Activated T-cell treated with anti-CD3 and anti-CD28 coated beads, Interleukin-2, amount 50 U/mL, for 48 hours (primary cell): ENCODE data around the gene PCGF3.
"Not testable (repeated sequence)": the region's sequence is repeated elsewhere in the genome, so short reads cannot be mapped to it uniquely, and the experiment has no call there.

Experiments used
- DNase-seq, 2 experiments: peaks; one replicate each; pipeline ENCODE4 v3.0.0-alpha.2; 2020

The PCGF3 gene

DNA sequence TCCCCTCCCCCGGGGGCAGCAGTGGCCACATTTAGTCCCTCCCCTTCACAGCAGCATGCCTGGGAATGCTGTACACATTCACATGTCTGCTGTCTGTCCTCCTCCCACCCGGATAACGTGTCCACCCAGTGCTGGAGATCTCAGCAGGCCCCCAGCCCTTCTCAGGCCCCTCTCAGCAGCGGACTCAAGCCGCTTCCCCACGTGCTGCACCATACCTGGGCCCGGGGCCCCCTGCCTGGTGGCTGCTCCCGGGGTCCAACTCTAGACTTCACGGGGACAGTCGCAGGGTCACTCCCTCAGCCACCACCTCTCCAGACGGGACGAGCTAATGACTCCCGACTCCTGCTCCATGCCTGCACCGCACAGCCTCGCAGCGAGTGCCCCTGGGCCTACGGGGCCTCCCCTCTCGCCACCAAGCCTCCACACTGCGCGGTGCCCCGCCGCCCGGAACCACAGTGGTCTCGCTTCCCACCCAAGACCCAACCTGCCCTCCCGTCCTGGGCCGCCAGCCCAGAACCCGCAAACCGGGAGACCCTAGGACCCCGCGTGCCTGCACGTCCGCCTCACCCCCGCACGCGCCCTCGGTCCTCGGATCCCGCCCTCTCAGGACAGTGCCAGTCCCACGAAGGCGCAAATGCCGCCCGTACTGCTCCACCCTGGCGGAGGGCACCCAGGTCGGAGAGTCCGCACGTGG is 1.3 kb upstream of the PCGF3 start:
- no peak for DNase-seq

DNA sequence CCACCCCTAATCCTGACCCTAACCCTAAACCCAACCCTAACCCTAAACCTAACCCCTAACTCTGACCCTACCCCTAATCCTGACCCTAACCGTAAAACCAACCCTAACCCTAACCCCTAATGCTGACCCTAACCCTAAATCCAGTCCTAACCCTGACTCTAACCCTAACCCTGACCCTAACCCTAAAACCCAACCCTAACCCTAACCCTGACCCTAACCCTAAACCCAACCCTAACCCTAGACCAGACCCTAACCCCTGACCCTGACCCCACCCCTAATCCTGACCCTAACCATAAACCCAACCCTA is 708 bp upstream of the PCGF3 start:
- DNase-seq: no peak

DNA sequence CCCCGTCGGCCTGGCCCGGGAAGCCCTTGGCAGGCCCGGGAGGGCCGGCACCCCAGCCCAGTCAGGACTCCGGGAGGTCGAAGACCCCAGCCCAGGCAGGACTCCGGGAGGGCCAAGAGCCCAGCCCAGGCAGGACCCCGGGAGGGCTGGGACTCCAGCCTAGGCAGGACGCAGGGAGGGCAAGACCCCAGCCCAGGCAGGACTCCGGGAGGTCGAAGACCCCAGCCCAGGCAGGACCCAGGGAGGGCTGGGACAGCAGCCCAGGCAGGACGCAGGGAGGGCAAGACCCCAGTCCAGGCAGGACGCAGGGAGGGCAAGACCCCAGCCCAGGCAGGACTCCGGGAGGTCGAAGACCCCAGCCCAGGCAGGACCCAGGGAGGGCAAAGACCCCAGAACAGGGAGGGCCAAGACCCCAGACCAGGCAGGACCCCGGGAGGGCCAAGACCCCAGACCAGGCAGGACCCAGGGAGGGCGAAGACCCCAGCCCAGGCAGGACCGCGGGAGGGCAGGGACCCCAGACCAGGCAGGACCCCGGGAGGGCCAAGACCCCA is 526 bp downstream of the PCGF3 start:
- DNase-seq: not testable (repeated sequence)

DNA sequence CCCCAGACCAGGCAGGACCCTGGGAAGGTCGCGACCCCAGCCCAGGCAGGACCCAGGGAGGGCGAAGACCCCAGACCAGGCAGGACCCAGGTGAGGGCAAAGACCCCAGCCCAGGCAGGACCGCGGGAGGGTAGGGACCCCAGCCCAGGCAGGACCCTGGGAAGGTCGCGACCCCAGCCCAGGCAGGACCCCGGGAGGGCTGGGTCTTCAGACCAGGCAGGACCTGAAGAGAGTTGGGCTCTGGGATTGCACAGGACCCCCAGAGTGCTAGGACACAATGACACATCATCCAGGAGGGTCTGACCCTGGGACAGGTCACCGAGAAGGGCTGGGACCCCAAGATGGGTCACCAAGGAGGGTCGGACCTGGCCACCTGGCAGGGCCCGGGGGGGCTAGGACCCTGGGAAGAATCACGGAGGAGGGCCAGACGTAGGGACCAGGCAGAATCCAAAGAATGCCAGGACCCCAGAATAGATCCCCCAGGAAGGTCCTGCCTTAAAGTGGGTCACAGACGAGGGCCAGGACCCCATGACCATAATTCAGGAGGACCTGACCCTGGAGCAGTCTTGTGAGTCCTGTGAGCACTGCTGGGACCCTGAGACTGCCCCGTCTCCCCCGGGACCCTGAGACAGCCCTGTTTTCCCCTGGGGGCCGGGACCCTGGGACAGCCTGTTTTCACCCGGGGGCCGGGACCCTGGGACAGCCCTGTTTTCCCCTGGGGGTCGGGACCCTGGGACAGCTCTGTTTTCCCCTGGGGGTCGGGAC is 1.4 kb downstream of the PCGF3 start:
- no peak for DNase-seq

DNA sequence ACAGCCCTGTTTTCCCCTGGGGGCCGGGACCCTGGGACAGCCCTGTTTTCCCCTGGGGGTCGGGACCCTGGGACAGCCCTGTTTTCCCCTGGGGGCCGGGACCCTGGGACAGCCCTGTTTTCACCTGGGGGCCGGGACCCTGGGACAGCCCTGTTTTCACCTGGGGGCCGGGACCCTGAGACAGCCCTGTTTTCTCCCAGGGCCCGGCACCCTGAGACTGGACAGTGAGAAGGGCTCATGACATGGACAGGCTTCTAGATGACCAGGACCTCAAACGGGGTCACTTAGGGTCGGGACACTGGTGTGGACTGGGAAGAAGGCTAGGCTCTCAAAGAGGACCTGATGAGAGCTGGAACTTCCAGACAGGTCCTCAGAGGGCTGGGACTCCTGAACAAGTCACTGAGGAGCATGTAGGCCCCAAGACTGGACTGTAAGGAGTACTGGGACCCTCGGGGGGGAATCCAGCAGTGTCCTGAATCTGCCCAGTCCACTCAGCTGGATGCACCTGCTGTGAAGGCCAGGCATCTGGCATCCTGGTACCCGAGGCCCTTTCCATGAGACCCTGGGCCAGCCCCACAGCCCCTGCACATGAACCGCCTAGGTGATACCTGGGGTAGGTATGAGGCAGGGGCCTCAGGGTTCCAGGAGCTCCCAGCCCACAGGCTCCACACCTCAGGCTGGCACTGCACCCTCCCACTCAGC is 2.4 kb downstream of the PCGF3 start:
- DNase-seq: no peak

DNA sequence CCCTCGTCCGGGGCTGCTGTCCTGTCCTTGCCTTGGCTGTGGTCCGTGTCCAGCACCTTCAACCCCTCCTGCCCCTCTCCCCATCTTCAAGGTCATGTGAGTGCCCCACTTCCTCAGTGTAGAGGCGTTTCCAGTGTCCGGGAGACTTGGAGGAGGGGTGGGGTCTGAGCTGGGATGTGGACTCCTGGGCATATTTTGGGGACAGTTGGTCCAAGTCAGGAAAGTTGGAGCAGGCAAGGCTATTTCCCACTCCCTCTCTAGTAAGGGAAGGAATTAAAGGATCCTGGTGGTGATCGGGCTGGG is 3.0 kb downstream of the PCGF3 start:
- DNase-seq: no peak

DNA sequence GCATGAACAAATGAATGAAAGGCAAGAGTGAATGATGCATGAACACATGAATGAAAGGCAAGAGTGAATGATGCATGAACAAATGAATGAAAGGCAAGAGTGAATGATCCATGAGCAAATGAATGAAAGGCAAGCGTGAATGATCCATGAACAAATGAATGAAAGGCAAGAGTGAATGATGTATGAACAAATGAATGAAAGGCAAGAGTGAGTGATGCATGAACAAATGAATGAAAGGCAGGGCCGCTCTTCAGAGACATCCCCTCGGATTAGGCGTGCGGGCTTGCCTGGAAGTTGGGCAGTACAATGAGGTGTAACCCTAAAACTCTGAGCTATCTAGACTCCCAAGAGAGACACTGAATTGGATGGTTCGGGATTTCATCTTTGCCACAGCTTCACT is 3.7 kb downstream of the PCGF3 start:
- no peak for DNase-seq

DNA sequence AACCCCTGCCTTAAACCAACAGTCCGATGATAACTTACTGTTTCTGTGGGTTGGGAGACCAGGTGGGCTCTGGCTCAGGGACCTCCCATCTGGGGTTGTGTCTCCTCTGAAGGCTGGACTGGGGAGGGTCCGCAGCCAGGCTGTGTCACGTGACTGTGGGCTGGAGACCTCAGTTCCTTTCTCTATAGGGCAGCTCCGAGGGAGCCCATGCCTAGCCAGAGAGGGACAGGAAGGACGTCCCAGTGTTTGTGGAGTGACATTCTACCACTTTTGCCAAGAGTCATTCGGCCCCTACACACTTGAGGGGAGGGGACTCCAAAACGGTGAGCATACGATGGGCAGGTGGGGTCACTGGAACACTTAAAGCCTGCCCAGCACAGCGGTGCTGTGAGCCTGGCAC is 4.5 kb downstream of the PCGF3 start:
- no peak for DNase-seq

DNA sequence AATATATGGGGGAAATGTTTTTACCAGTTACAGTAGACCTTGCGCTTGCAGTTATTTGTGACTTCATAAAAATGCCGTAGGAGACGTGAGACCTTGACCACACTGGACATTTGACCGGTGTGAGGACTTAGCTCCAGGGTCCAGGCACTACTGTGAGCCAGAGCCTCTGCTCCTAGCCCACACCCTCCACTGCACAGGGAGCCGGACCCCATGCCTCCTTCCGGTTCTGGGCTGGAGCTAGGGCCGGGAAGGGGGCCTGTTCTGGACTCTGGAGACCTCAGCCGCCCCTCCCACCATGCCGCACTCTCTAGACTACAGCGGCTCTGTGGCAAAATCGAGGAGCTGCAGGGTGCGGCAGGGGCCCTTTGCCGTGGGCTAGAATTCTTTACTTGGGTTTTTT is 5.3 kb downstream of the PCGF3 start:
- no peak for DNase-seq

DNA sequence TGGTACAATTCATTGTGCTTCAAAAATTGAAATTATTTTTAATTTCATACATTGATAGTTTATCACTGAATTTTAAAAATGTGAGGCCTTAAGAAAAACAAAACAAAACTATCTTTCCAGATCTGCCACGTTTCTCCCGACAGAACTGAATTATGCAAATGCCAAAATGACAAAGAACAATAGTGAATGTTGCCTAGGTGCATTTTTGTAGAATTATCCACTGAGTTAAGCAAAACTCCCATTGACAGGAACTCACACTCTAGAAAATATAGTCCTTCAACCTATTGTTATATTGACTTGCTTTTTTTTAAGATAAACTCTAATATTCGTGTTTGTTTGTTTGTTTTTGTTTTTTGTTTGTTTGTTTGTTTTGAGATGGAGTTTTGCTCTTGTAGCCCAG is 6.5 kb downstream of the PCGF3 start:
- DNase-seq: no peak

DNA sequence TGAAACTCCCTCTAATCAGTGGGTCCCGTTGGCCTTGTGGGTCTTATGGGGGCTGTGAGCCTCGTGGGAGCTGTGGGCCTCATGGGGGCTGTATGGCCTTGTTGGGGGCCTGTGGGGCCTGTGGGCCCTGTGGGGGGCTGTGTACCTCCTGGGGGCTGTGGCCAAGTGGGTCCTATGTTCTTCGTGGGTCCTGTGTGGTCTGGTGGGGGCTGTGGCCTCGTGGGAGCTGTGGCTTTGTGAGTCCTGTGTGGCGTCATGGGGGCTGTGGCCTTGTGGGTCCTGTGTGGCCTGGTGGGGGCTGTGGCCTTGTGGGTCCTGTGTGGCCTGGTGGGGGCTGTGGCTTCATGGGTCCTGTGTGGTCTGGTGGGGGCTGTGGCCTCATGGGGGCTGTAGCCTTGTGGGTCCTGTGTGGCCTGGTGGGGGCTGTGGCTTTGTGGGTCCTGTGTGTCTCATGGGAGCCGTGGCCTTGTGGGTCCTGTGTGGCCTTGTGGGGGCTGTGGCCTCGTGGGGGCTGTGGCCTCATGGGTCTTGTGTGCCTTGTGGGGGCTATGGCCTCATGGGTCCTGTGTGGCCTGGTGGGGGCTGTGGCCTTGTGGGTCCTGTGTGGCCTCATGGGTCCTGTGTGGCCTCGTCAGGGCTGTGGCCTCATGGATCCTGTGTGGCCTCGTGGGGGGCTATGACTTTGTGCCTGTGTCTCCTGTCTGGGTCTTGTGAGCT is 7.4 kb downstream of the PCGF3 start:
- no peak for DNase-seq

DNA sequence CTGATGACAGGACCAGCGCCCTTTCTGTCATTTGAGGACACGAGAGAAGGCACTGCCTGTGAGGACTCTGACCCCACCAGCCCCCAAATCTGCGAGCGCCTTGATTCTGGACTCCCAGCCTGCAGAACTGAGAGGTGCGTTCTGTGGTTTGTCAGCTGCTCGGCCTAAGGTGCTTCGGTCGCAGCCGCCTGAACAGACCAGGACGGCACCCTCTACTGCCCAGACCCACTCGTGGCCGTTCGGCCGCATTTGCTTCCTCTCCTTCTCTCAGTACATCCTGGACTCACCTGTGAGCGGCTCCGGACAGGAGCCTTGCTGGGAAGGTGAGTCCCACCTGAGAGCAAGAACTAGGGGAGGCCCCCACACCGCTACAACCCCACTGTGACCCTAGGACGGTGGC is 8.5 kb downstream of the PCGF3 start:
- no peak for DNase-seq

DNA sequence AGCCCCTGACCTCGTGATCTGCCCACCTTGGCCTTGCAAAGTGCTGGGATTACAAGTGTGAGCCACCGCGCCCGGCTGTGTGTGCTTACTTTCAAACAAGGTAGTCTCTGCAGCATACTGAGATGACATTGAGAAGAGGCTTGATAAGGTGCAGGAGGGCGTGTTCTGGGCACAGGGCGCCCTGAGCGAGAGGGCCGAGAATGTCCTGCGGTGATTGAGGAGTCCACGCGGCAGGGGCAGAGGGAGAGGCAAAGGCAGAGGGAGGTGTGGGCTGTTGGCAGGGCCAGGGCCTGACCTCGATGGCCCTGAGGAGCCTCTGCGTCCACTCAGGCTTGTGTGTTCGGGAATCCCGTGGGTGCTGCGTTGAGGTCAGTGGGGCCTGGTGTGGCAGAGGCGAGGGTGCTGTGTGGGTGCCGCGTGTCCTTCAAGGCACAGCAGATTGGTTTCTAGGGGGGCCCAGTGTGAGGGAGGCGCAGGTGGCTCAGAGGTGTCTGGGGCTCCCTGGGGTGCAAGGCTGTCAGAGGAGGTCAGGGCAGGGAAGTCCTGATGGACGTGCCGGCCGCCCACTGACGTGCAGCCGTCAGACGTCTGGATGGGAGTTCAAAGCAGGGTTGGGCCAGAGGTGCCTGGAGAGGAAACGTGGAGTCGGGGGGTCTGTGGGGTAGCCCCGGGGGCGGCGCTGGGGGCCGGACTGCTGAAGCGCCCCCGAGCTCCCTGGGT is 12.1 kb downstream of the PCGF3 start:
- DNase-seq: no peak

DNA sequence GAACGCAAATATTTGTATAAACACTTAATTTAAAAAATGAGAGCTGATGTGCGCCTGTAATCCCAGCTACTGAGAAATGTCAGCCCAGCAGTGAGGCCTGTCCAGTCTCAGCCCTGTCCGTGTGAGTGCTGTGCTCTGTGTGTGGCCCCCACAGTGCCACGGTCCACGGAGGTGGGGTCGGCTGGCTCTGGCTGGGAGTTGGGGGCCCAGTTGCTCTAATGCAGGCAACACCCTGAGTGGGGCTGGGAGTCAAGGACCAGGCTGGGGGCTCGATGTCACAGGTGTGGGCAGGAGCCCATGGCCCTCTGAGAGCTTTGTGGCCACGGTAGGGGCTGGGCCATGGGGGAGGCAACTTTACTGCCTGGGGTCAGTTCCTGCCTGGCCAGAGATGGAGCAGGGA is 12.8 kb downstream of the PCGF3 start:
- DNase-seq: no peak

DNA sequence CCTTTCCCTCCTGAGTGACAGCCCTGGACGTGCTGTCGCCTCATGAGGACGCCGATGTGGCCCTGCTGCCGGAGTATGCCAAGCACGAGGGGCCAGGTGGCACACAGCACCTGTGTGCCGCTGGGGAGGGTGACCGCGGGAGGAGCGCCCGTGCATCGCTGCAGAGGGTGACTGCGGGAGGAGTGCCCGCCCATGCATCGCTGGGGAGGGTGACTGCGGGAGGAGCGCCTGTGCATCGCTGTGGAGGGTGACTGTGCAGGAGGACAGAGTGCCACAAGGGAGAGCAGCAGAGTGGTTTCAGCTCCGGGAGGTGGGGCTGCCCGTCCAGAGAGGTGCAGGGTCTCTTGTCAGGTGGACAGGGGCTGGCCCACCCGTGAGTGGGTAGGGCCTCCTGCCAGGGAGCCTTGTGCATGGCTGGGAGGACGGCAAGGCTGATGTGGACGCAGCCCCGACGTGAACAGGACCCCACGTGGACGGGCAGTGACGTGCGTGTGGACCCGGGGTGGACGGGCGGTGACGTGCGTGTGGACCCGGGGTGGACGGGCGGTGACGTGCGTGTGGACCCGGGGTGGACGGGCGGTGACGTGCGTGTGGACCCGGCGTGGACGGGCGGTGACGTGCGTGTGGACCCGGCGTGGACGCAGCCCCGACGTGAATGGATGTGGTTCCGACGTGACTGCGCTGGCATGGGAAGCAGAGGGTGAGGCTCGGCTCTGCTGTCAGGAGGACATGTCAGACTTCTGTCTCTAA is 14.7 kb downstream of the PCGF3 start:
- DNase-seq: no peak

DNA sequence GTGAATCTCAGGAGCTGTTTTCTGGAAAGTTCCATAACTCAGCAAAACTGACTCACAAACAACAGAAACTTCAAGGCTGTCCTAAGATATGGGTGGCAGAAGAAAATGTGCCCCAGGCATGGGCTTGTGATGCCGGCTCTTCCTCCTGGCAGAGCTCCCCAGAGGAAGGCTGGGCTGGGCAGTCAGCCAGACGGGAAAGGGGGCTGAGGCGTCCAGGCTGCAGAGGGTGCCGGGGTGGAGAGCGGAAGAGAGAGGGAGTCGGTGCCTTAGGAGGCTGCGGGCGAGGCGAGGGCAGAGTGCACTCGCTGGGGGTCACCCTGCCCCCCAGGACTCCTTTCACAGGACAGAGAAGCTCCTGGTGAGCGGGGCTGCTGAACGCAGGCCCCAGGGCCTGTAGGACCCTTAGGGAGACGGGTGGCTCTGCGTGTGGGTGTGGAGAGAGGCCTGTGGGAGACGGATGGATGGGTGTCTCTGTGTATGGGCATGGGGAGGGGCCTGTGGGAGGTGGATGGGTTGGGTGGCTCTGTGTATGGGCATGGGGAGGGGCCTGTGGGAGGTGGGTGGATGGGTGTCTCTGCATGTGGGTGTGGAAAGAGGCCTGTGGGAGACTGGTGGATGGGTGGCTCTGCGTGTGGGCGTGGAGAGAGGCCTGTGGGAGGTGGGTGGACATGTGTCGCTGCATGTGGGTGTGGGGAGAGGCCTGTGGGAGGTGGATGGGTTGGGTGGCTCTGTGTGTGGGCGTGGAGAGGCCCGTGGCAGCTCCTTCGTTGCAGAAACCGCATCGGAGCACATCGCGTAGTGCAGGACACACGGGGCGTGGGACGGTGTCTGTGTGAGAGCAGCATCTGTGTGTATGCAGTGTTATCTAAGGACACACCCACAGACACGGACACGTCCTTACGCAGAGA is 15.9 kb downstream of the PCGF3 start:
- DNase-seq: no peak

DNA sequence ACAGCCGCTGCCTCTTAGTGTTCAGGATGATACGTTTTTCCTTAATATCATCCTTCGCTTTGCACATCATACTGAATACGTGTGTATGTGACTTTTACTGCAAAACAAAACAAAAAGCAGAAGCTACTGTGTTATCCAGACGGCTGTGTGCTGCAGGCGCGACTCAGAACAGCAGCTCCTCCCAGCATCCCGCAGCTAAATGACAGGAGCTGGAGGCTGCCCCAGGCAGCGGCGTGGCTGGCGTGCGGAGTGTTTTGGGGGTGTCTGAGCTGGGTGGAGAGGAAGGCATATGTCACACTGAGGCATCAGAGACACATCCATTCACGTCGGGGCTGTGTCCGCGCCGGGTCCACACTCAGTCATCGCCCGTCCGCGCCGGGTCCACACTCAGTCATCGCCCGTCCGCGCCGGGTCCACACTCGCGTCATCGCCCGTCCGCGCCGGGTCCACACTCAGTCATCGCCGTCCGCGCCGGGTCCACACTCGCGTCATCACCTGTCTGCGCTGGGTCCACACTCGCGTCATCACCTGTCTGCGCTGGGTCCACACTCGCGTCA is 16.6 kb downstream of the PCGF3 start:
- DNase-seq: no peak

DNA sequence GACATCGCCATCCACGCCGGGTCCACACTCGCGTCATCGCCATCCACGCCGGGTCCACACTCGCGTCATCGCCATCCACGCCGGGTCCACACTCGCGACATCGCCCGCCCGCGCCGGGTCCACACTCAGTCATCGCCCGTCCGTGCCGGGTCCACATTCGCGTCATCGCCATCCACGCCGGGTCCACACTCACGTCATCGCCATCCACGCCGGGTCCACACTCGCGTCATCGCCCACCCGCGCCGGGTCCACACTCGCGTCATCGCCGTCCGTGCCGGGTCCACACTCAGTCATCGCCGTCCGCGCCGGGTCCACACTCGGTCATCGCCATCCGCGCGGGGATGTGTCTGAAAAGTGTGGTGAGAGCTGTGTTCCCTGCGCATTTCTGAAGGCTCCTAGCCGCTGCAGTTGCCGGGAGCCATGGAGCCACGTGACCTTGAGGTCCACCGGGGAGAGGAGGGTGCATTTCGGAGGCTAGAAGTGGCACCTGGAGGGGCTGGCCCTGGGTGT is 17.3 kb downstream of the PCGF3 start:
- no peak for DNase-seq

DNA sequence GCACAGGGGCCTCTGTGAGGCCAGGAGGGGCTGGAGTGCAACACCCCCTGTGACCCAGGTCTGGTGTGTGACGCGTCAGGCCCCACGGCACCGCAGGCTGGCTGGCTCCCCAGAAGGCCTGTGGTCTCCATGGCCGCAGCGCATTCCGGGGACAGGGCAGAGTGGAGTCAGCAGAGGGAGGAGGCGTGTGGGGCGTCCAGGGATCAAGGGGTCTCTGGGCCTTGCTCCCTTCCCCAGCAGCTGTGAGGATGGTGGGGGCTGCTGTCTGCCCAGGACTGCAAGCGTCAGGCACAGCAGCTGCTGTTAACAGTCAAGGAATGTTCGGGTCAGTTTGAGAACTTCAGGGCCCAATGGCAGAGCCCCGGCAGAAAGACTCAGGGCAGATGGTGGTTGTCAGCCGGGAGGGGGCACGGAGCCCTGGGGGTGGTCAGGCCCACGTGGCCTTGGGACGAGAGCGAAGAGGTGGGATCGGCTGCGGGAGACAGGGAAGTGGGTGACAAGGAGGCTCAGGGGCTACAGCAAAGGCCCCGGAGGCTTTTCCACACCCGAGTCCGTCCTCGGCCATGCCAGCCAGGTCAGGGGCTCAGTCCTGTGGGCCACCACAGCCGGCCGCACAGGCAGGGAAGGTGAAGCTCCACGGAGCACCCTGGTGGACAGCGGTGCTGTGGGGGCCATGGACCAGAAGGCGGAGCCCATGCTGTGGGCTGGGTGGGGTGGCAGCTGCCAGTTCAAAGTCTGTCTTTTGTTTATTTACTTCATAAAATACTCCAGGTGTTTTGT is 18.3 kb downstream of the PCGF3 start:
- DNase-seq: no peak
